Ectodermal cell (in vitro differentiated cells): ENCODE results near the gene HIP1R.

ENCODE experiments used
- H3K27ac ChIP-seq: 2 replicates; pipeline ENCODE4 v1.7.0; 2013; ENCODE audit warnings: mild to moderate bottlenecking, low read depth, low read length; ENCODE audit not compliant: insufficient read depth, poor library complexity, severe bottlenecking
- H3K27me3 ChIP-seq: 2 replicates; pipeline ENCODE4 v1.7.0; 2013; ENCODE audit warnings: mild to moderate bottlenecking, low read length; ENCODE audit not compliant: insufficient read depth, control insufficient read depth, poor library complexity, severe bottlenecking
- H3K36me3 ChIP-seq: one replicate; pipeline ENCODE4 v1.7.0; 2013; ENCODE audit warnings: low read length; ENCODE audit not compliant: control insufficient read depth, insufficient read depth
- H3K4me1 ChIP-seq: one replicate; pipeline ENCODE4 v1.7.0; 2013; ENCODE audit warnings: low read length; ENCODE audit not compliant: control insufficient read depth, insufficient read depth
- H3K4me3 ChIP-seq: 2 replicates; pipeline ENCODE4 v1.7.0; 2013; ENCODE audit warnings: low read depth, low read length, control low read depth; ENCODE audit not compliant: insufficient read depth
- H3K9me3 ChIP-seq: 2 replicates; pipeline ENCODE4 v1.7.0; 2013; ENCODE audit warnings: mild to moderate bottlenecking, low read length, moderate library complexity; ENCODE audit not compliant: control insufficient read depth
- WGBS, 2 experiments: methylation state at CpG; one replicate each; pipeline ENCODE4 v1.1.7; 2013; ENCODE audit warnings: missing lambda C conversion rate in 2 of 2; 5-methylcytosine and 5-hydroxymethylcytosine counted together

Gene HIP1R

GRCh38 chr12:122861587-122861970 lies 26.3 kb downstream of the HIP1R start:
- WGBS, 2 experiments, result 86% methylated on average over 5 of the region's 5 CpGs
- no peaks in the 10 kb centered on the region for H3K27me3 ChIP-seq
- H3K27ac ChIP-seq, result no peak overlapping the region
- no peaks in the 10 kb centered on the region for H3K4me1 ChIP-seq
- H3K36me3 ChIP-seq, result no peaks in the 10 kb centered on the region
- H3K9me3 ChIP-seq, result no peaks in the 10 kb centered on the region
- no peak overlapping the region for H3K4me3 ChIP-seq

GRCh38 chr12:122862110-122862634 lies 26.9 kb downstream of the HIP1R start:
- Histone ChIP-seq H3K9me3 (no peaks in the 10 kb centered on the region), H3K36me3 (peaks cover 4% of the 10 kb centered on the region), H3K4me1 (no peaks in the 10 kb centered on the region), H3K27ac (no peak overlapping the region), H3K4me3 (no peak overlapping the region), H3K27me3 (no peaks in the 10 kb centered on the region)
- 86 to 87% methylated on average over 20 of the region's 20 CpGs for WGBS, 2 experiments

GRCh38 chr12:122862872-122863701 lies 27.8 kb downstream of the HIP1R start:
- H3K27ac ChIP-seq, result no peak overlapping the region
- no peaks in the 10 kb centered on the region for H3K9me3 ChIP-seq
- H3K4me1 ChIP-seq, result no peaks in the 10 kb centered on the region
- no peak overlapping the region for H3K4me3 ChIP-seq
- H3K36me3 ChIP-seq, result peaks cover 6% of the 10 kb centered on the region
- H3K27me3 ChIP-seq, result no peaks in the 10 kb centered on the region
- 79 to 82% methylated on average over 12 of the region's 12 CpGs for WGBS, 2 experiments

- Histone ChIP-seq H3K36me3 (peaks cover 15% of the 10 kb centered on the region), H3K9me3 (no peaks in the 10 kb centered on the region), H3K27ac (no peak overlapping the region), H3K27me3 (peaks cover 13% of the 10 kb centered on the region), H3K4me3 (no peak overlapping the region), H3K4me1 (no peaks in the 10 kb centered on the region)
- WGBS, 2 experiments, result 90 to 93% methylated on average over 5 of the region's 5 CpGs
These were observed 29.6 kb downstream of the HIP1R start for GRCh38 chr12:122864894-122865253.

- Histone ChIP-seq H3K4me3 (no peak overlapping the region), H3K4me1 (peaks cover 5% of the 10 kb centered on the region), H3K9me3 (no peaks in the 10 kb centered on the region), H3K27me3 (peaks cover 20% of the 10 kb centered on the region), H3K27ac (no peak overlapping the region), H3K36me3 (peaks cover 19% of the 10 kb centered on the region)
- 90 to 91% methylated on average over 43 of the region's 43 CpGs for WGBS, 2 experiments
These were observed 30.3 kb downstream of the HIP1R start for GRCh38 chr12:122865268-122866231.

- peaks cover 13% of the 10 kb centered on the region for H3K4me1 ChIP-seq
- H3K36me3 ChIP-seq, result peaks cover 19% of the 10 kb centered on the region
- H3K4me3 ChIP-seq, result no peak overlapping the region
- peaks cover 28% of the 10 kb centered on the region for H3K27me3 ChIP-seq
- 96% methylated on average over 17 of the region's 17 CpGs for WGBS, 2 experiments
- no peak overlapping the region for H3K27ac ChIP-seq
- no peaks in the 10 kb centered on the region for H3K9me3 ChIP-seq
These were observed 31.1 kb downstream of the HIP1R start for GRCh38 chr12:122866379-122866778.

GRCh38 chr12:122866950-122867607 lies 31.8 kb downstream of the HIP1R start:
- H3K4me3 ChIP-seq, result no peak overlapping the region
- no peaks in the 10 kb centered on the region for H3K9me3 ChIP-seq
- 94 to 95% methylated on average over 36 of the region's 36 CpGs for WGBS, 2 experiments
- H3K4me1 ChIP-seq, result peaks cover 20% of the 10 kb centered on the region
- peaks cover 19% of the 10 kb centered on the region for H3K36me3 ChIP-seq
- H3K27ac ChIP-seq, result no peak overlapping the region
- peaks cover 34% of the 10 kb centered on the region for H3K27me3 ChIP-seq

- Histone ChIP-seq H3K27me3 (peaks cover 41% of the 10 kb centered on the region), H3K4me1 (peaks cover 28% of the 10 kb centered on the region), H3K4me3 (no peak overlapping the region), H3K36me3 (peaks cover 19% of the 10 kb centered on the region), H3K9me3 (no peaks in the 10 kb centered on the region), H3K27ac (no peak overlapping the region)
- 89 to 90% methylated on average over 33 of the region's 33 CpGs for WGBS, 2 experiments
These were observed 32.6 kb downstream of the HIP1R start for GRCh38 chr12:122867691-122868461.

- Histone ChIP-seq H3K36me3 (peaks cover 19% of the 10 kb centered on the region), H3K27me3 (peaks cover 48% of the 10 kb centered on the region), H3K4me1 (peaks cover 35% of the 10 kb centered on the region), H3K4me3 (no peak overlapping the region), H3K27ac (no peak overlapping the region), H3K9me3 (no peaks in the 10 kb centered on the region)
- 96% methylated on average over 13 of the region's 13 CpGs for WGBS, 2 experiments
These were observed 33.4 kb downstream of the HIP1R start for GRCh38 chr12:122868471-122869177.
